Tibial artery (tissue), 4 donors: ENCODE measurements around the gene UCK1.

Source experiments
- DNase-seq, 2 donors: peaks; one replicate each; pipeline ENCODE4 v3.0.0-alpha.2; 2019
- H3K27ac ChIP-seq, 2 donors: fragments of 200-600 bp; sonication (generic) in 1 of 2; 1 replicate in 1 of 2; 2 replicates in 1 of 2; pipeline ENCODE4 v1.5.1; 2018 to 2019; ENCODE audit warnings: mild to moderate bottlenecking in 1 of 2
- H3K27me3 ChIP-seq, 2 donors: fragments of 200-600 bp; sonication (generic) in 1 of 2; one replicate each; pipeline versions ENCODE4 v1.5.1 to v1.6.0; 2016 to 2019
- H3K36me3 ChIP-seq, 3 donors: fragments of 200-600 bp; sonication (generic) in 2 of 3; one replicate each; pipeline ENCODE4 v1.5.1; 2016 to 2019; ENCODE audit warnings: mild to moderate bottlenecking in 2 of 3
- H3K4me1 ChIP-seq, 4 donors: fragments of 200-600 bp; sonication (generic) in 2 of 4; 1 replicate in 3 of 4; 2 replicates in 1 of 4; pipeline ENCODE4 v1.5.1; 2016 to 2019
- H3K4me3 ChIP-seq, 2 donors: fragments of 200-600 bp; sonication (generic) in 1 of 2; 1 replicate in 1 of 2; 2 replicates in 1 of 2; pipeline ENCODE4 v1.5.1; 2018 to 2019; ENCODE audit warnings: mild to moderate bottlenecking in 2 of 2
- H3K9me3 ChIP-seq, 3 donors: fragments of 200-600 bp; sonication (generic) in 1 of 3; one replicate each; pipeline ENCODE4 v1.5.1; 2016 to 2019
- CTCF ChIP-seq, 2 experiments: fragments of 200-600 bp in 1 of 2; fragments of 450-650 bp in 1 of 2; IDR thresholded peaks; one replicate each; pipeline ENCODE4 v1.5.1; 2017 to 2019; ENCODE audit warnings: antibody characterized with exemption in 2 of 2, mild to moderate bottlenecking in 1 of 2, moderate library complexity in 1 of 2
- intact Hi-C: fragments of 100-400 bp; cut with DNase I; formaldehyde crosslinking; loops from one replicate; pipeline ENCODE4 v1.15.0; 2023; ENCODE audit warnings: low total_unique reads

Gene UCK1

GRCh38 chr9:131522257-131523085, 8.6 kb downstream of the UCK1 start:
- peaks cover 75 to 100% (median 96%) of the 10 kb centered on the region in 3 donors for H3K36me3 ChIP-seq
- no peak overlapping the region for H3K27ac ChIP-seq
- no peak for TF ChIP-seq CTCF (IDR thresholded peaks at IDR 0.05)
- no peak overlapping the region for H3K4me3 ChIP-seq
- no peak for DNase-seq
- H3K4me1 ChIP-seq = no peaks in the 10 kb centered on the region
- H3K27me3 ChIP-seq = no peaks in the 10 kb centered on the region
- no peaks in the 10 kb centered on the region for H3K9me3 ChIP-seq
- intact Hi-C loops = no loop called here

DNA sequence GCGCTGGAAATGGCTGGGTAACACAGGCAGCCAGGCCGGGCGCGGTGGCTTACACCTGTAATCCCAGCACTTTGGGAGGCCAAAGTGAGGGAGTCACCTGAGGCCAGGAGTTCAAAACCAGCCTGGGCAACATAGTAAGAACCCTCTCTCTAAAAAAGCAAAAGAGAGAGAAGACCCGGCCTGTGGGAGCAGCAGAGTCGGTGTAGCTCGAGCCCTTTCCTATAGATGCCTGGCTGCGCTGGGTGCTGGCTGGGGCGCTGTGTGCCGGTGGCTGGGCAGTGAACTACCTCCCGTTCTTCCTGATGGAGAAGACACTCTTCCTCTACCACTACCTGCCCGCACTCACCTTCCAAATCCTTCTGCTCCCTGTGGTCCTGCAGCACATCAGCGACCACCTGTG, 9.2 kb downstream of the UCK1 start:
- Histone ChIP-seq H3K9me3 (no peaks in the 10 kb centered on the region), H3K27ac (no peak overlapping the region), H3K27me3 (no peaks in the 10 kb centered on the region), H3K4me3 (no peak overlapping the region), H3K36me3 (peaks cover 76 to 100% (median 92%) of the 10 kb centered on the region in 3 donors), H3K4me1 (no peaks in the 10 kb centered on the region)
- no peak for DNase-seq
- no peak for TF ChIP-seq CTCF (IDR thresholded peaks at IDR 0.05)
- intact Hi-C loops = no loop called here

DNA sequence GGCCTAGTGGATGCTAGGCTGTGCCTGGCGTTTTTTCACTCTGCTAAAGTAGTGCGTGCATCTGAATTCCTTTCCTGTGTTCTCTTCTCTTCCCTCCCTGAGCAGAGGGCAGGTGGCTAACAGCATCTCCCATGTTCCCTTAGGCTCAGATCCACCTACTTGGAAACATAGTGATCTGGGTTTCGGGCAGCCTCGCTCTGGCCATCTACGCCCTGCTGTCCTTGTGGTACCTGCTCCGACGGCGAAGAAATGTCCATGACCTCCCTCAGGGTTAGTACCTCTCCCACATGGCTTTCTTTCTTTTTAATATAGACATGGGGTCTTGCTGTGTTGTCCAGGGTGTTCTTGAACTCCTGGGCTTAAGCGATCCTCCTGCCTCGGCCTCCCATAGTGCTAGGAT, 9.9 kb downstream of the UCK1 start:
- intact Hi-C loops = no loop called here
- no peak for DNase-seq
- Histone ChIP-seq H3K4me1 (no peaks in the 10 kb centered on the region), H3K27me3 (no peaks in the 10 kb centered on the region), H3K36me3 (peaks cover 81 to 100% (median 92%) of the 10 kb centered on the region in 3 donors), H3K4me3 (no peak overlapping the region), H3K9me3 (no peaks in the 10 kb centered on the region), H3K27ac (no peak overlapping the region)
- TF ChIP-seq CTCF (IDR thresholded peaks at IDR 0.05) = no peak

GRCh38 chr9:131520503-131520902, 10.6 kb downstream of the UCK1 start:
- intact Hi-C loops = no loop called here
- no peak for TF ChIP-seq CTCF (IDR thresholded peaks at IDR 0.05)
- DNase-seq = no peak
- Histone ChIP-seq H3K27me3 (no peaks in the 10 kb centered on the region), H3K4me1 (no peaks in the 10 kb centered on the region), H3K36me3 (peaks cover 79 to 100% (median 92%) of the 10 kb centered on the region in 3 donors), H3K27ac (no peak overlapping the region), H3K9me3 (no peaks in the 10 kb centered on the region), H3K4me3 (no peak overlapping the region)

- DNase-seq = no peak
- no peak for TF ChIP-seq CTCF (IDR thresholded peaks at IDR 0.05)
- Histone ChIP-seq H3K36me3 (peaks cover 68 to 100% (median 91%) of the 10 kb centered on the region in 3 donors), H3K27me3 (no peaks in the 10 kb centered on the region), H3K4me1 (no peaks in the 10 kb centered on the region), H3K9me3 (no peaks in the 10 kb centered on the region), H3K4me3 (no peak overlapping the region), H3K27ac (no peak overlapping the region)
- intact Hi-C loops = no loop called here
These were observed 12.5 kb downstream of the UCK1 start for GRCh38 chr9:131518553-131518952.
